Measurements from ENCODE around the gene THSD7B.

Gene THSD7B

DNA sequence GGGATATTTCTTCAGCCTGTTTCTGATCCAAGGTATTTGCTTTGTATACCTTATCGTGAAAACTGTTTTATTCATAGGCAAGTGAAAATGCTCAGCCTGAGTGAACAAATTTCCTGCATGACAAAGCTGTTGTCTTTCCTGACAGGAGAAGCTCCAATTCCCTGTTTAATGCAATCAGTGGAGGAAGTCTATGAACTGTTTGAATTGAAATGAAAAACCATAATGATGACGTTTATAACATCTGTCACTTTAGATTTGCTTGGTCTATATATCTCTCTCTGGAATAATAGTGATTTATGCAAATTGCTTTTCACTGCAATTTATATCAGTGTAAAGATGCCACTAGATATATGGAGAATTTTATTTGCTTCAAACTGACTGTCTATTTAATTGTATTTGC lies 959.6 kb downstream of the THSD7B start:
- no peak for DNase-seq
